ENCODE data around the gene CYP1A1. TPM values are rescaled to one million over a fixed set of nuclear protein-coding genes. Genes with fewer than 3 reads are reported as not detected.

Gene CYP1A1
- total and polyA plus RNA-seq, 2 of the 4 experiments (the other 2 are of a cell fraction): under 0.01 to 0.03 TPM

DNA sequence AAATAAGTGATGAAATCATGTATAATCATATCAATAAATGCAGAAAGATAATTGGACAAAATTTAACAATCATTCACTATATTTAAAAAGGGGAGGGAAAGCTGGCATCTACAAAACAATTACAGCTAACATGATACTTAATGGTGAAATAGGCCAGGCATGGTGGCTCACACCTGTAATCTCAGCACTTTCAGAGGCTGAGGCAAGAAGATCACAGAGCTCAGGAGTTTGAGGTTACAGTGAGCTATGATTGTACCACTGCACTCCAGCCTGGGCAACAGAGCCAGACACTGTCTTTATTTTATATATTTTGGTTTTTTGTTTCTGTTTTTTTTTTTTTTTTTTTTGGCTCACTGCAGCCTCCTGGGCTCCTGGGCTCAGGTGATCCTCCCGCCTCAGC lies 41.6 kb downstream of the CYP1A1 start:
- Histone ChIP-seq H2AFZ (replicated peaks; ENCODE audit: low read length, poor library complexity) (no peak overlapping the region), H3K79me1 (ENCODE audit: low read depth in 1 of 2, low read length in 2 of 2) (peaks cover 13 to 48% of the 10 kb centered on the region in 2 experiments), H4K20me1 (ENCODE audit: insufficient read depth, low read length) (peaks cover 25% of the 10 kb centered on the region), H3K56ac (ENCODE audit: extremely low read depth, insufficient read depth, low read length) (no peak overlapping the region), H3K36me3 (ENCODE audit: control insufficient read depth, insufficient read depth, low read length) (peaks cover 4% of the 10 kb centered on the region; the same call in 1 of the 2 replicates), H2AK9ac (replicated peaks; ENCODE audit: low read depth, low read length, poor library complexity) (no peak overlapping the region), H4K91ac (ENCODE audit: insufficient read depth, low read depth, low read length) (no peak overlapping the region), H2BK5ac (ENCODE audit: low read depth, low read length, poor library complexity, severe bottlenecking) (no peak overlapping the region), H3K27ac (ENCODE audit: insufficient read depth, low read length) (no peak overlapping the region), H3K9me3 (ENCODE audit: control insufficient read depth, insufficient read depth, low read length) (no peaks in the 10 kb centered on the region), H3K23ac (ENCODE audit: low read depth, low read length) (no peak overlapping the region), H3K4me2 (ENCODE audit: low read depth, low read length) (no peak overlapping the region), H3K14ac (replicated peaks; ENCODE audit: low read depth, low read length) (no peak overlapping the region), H2AK5ac (ENCODE audit: low read depth, low read length) (no peak overlapping the region), H3K9me1 (ENCODE audit: insufficient read depth, low read length) (no peaks in the 10 kb centered on the region), H3K27me3 (ENCODE audit: control insufficient read depth, insufficient read depth, low read length) (no peaks in the 10 kb centered on the region), H3K18ac (ENCODE audit: low read depth, low read length) (no peak overlapping the region), H2BK120ac (ENCODE audit: low read depth, low read length) (no peak overlapping the region), H3K4me3 (ENCODE audit: insufficient read depth, low read depth, low read length) (no peak overlapping the region), H3K4me1 (ENCODE audit: control insufficient read depth, insufficient read depth, low read length) (no peaks in the 10 kb centered on the region), H2BK20ac (ENCODE audit: low read depth, low read length) (no peak overlapping the region), H4K8ac (ENCODE audit: low read depth in 2 of 2, low read length in 2 of 2) (no peak overlapping the region), H3K9ac (ENCODE audit: low read depth, low read length) (no peak overlapping the region), H2BK15ac (ENCODE audit: low read depth, low read length) (no peak overlapping the region), H3K4ac (ENCODE audit: low read depth, low read length) (no peak overlapping the region), H4K5ac (ENCODE audit: low read depth, low read length) (no peak overlapping the region)
- ChIA-PET POLR2A (ENCODE audit: unreplicated experiment) (interaction anchor here (0.6 to 0.7 kb wide), 2 partner anchors 19 to 41 kb away, joined by 7 to 13 read pairs; no protein-coding TSS in a partner anchor), CTCF (no interaction called here)
- no peak for ATAC-seq (ENCODE audit: low read depth)
- in situ Hi-C loops (cut with MboI; ENCODE audit: low sequenced_read_pairs) (no loop called here), dilution Hi-C loops (cut with HindIII; ENCODE audit: low sequenced_read_pairs, unreplicated experiment) (no loop called here), intact Hi-C loops (cut with micrococcal nuclease) (loop anchor here (5.0 kb wide), 1 partner anchor 36 kb away; no protein-coding TSS in a partner anchor)
- BruUV-seq (replicated peaks): no TSS peak
- no peak for DNase-seq
- TF ChIP-seq BHLHE40 (IDR thresholded peaks at IDR 0.05; ENCODE audit: low read depth, low read length) (no peak), RAD21 (IDR thresholded peaks at IDR 0.05; ENCODE audit: low read length) (no peak), MXI1 (IDR thresholded peaks at IDR 0.05; ENCODE audit: borderline replicate concordance, low read depth, low read length) (no peak), CHD1 (IDR thresholded peaks at IDR 0.05; ENCODE audit: low read depth, low read length) (no peak), MAFK (IDR thresholded peaks at IDR 0.05; ENCODE audit: low read depth, low read length) (no peak), MAZ (IDR thresholded peaks at IDR 0.05; ENCODE audit: borderline replicate concordance, low read depth, low read length) (no peak), CEBPB (IDR thresholded peaks at IDR 0.05; ENCODE audit: low read depth, low read length) (no peak), FOS (IDR thresholded peaks at IDR 0.05; ENCODE audit: low read depth, low read length) (no peak), RCOR1 (IDR thresholded peaks at IDR 0.05; ENCODE audit: insufficient replicate concordance, low read length) (no peak), RFX5 (IDR thresholded peaks at IDR 0.05; ENCODE audit: low read depth, low read length) (no peak), NFE2L2 (IDR thresholded peaks at IDR 0.05; ENCODE audit: low read depth, low read length) (no peak), SMC3 (IDR thresholded peaks at IDR 0.05; ENCODE audit: low read depth, low read length) (no peak), POLR2A (IDR thresholded peaks at IDR 0.05; ENCODE audit: low read depth, low read length) (no peak)
- TF ChIP-seq, protein P1, sequence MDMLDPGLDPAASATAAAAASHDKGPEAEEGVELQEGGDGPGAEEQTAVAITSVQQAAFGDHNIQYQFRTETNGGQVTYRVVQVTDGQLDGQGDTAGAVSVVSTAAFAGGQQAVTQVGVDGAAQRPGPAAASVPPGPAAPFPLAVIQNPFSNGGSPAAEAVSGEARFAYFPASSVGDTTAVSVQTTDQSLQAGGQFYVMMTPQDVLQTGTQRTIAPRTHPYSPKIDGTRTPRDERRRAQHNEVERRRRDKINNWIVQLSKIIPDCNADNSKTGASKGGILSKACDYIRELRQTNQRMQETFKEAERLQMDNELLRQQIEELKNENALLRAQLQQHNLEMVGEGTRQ (IDR thresholded peaks at IDR 0.05; ENCODE audit: low read depth, low read length): no peak
- TF ChIP-seq, protein P2, sequence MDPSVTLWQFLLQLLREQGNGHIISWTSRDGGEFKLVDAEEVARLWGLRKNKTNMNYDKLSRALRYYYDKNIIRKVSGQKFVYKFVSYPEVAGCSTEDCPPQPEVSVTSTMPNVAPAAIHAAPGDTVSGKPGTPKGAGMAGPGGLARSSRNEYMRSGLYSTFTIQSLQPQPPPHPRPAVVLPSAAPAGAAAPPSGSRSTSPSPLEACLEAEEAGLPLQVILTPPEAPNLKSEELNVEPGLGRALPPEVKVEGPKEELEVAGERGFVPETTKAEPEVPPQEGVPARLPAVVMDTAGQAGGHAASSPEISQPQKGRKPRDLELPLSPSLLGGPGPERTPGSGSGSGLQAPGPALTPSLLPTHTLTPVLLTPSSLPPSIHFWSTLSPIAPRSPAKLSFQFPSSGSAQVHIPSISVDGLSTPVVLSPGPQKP (IDR thresholded peaks at IDR 0.05; ENCODE audit: borderline replicate concordance, low read depth, low read length): no peak
- no CpG with 5 or more reads among the region's 1 CpG for WGBS, 2 experiments (ENCODE audit: extremely low coverage in 2 of 2, insufficient read length in 1 of 2)

All from IMR-90 (cell line).